Natural killer cell (primary cell): ENCODE measurements around the gene GSN. TPM values are rescaled to one million over a fixed set of nuclear protein-coding genes. Genes with fewer than 3 reads are reported as not detected.
A peak's percentile ranks its signal among the peaks of the same experiment; 100 is the strongest.

Experiments
- ATAC-seq, 3 donors: fragments of 150-1000 bp in 2 of 3; fragments of 200-7000 bp in 1 of 3; cut with Tn5 transposase; 1 replicate in 1 of 3; 2 replicates in 2 of 3; pipeline ENCODE4 v1.10.0; 2021; ENCODE audit warnings: mild to moderate bottlenecking in 2 of 3, moderate library complexity in 2 of 3
- DNase-seq, 2 donors: peaks; one replicate each; pipeline versions ENCODE4 v3.0.0 to v3.0.0-alpha.2; 2013 to 2021; ENCODE audit warnings: mixed read lengths in 1 of 2
- H3K27ac ChIP-seq: one replicate; pipeline ENCODE4 v1.5.1; 2013; ENCODE audit warnings: mild to moderate bottlenecking, low read length
- H3K27me3 ChIP-seq: one replicate; pipeline ENCODE4 v1.6.1; 2013; ENCODE audit warnings: low read length; ENCODE audit not compliant: control insufficient read depth, insufficient read depth
- H3K36me3 ChIP-seq: one replicate; pipeline ENCODE4 v1.6.1; 2013; ENCODE audit warnings: low read length; ENCODE audit not compliant: control insufficient read depth, insufficient read depth
- H3K4me1 ChIP-seq: one replicate; pipeline ENCODE4 v1.6.1; 2013; ENCODE audit warnings: low read length; ENCODE audit not compliant: control insufficient read depth, insufficient read depth
- H3K4me3 ChIP-seq: one replicate; pipeline ENCODE4 v1.5.1; 2013; ENCODE audit warnings: low read length
- H3K9me3 ChIP-seq: one replicate; pipeline ENCODE4 v1.6.1; 2013; ENCODE audit warnings: low read length; ENCODE audit not compliant: control insufficient read depth, insufficient read depth
- H3K27ac Mint-ChIP-seq, 2 donors: one replicate each; pipeline ENCODE4 v1.8.0; 2022; ENCODE audit warnings: mild to moderate bottlenecking in 2 of 2, mixed read lengths in 2 of 2, moderate library complexity in 1 of 2
- H3K27me3 Mint-ChIP-seq, 2 donors: one replicate each; pipeline ENCODE4 v1.8.0; 2022; ENCODE audit warnings: low read depth in 2 of 2, mixed read lengths in 2 of 2
- H3K36me3 Mint-ChIP-seq: one replicate; pipeline ENCODE4 v1.8.0; 2022; ENCODE audit warnings: mixed read lengths
- H3K4me1 Mint-ChIP-seq, 2 donors: one replicate each; pipeline ENCODE4 v1.8.0; 2022; ENCODE audit warnings: mixed read lengths in 2 of 2
- H3K4me3 Mint-ChIP-seq: one replicate; pipeline ENCODE4 v1.8.0; 2022; ENCODE audit warnings: mild to moderate bottlenecking, moderate library complexity, mixed read lengths
- H3K9me3 Mint-ChIP-seq, 2 donors: one replicate each; pipeline ENCODE4 v1.8.0; 2022; ENCODE audit warnings: mixed read lengths in 2 of 2
- CTCF ChIP-seq: fragments of 200-600 bp; IDR thresholded peaks from one replicate; pipeline ENCODE4 v1.8.0; 2022; ENCODE audit warnings: antibody characterized with exemption
- WGBS: methylation state at CpG from one replicate; pipeline ENCODE4 v1.1.7; 2013; ENCODE audit warnings: missing lambda C conversion rate; ENCODE audit not compliant: insufficient coverage; 5-methylcytosine and 5-hydroxymethylcytosine counted together
- intact Hi-C: fragments of 100-400 bp; cut with micrococcal nuclease; formaldehyde crosslinking; loops from one replicate; pipeline ENCODE4 v1.14.2; 2022
- total RNA-seq, 4 donors: library from RNA; stranded (reverse); fragments of 120-200 nt in 1 of 4; gene quantifications; one replicate each; pipeline versions ENCODE4 v1.2.3 to v1.2.4, GENCODE V29; 2013 to 2022

Gene GSN
- total RNA-seq, 3 donors from 2014 or later (not counting 1 experiment from before 2014, with no cell fraction given), result 92.9 to 103 (median 103) TPM

- 83% methylated on average over 10 of the region's 10 CpGs for WGBS
- H3K27me3 Mint-ChIP-seq, result no peaks in the 10 kb centered on the region
- no peak for ATAC-seq
These were observed 13.8 kb downstream of the GSN start for GRCh38 chr9:121281614-121282276.

GRCh38 chr9:121282277-121283079 lies 14.5 kb downstream of the GSN start:
- Mint-ChIP-seq H3K36me3 (no peaks in the 10 kb centered on the region), H3K27me3 (no peaks in the 10 kb centered on the region), H3K27ac (peak overlapping the region in 1 of 2 donors; percentile 61), H3K9me3 (no peaks in the 10 kb centered on the region), H3K4me3 (no peak overlapping the region), H3K4me1 (peaks cover 28 to 52% of the 10 kb centered on the region in 2 donors)
- WGBS, result 51% methylated on average over 13 of the region's 13 CpGs
- intact Hi-C loops, result no loop called here
- ATAC-seq (no peak), DNase-seq (no peak)
- TF ChIP-seq CTCF, result no peak
- H3K9me3 ChIP-seq, result no peaks in the 10 kb centered on the region
- no peak overlapping the region for H3K27ac ChIP-seq
- H3K4me3 ChIP-seq, result no peak overlapping the region
- peaks cover 11% of the 10 kb centered on the region for H3K36me3 ChIP-seq
- H3K27me3 ChIP-seq, result no peaks in the 10 kb centered on the region
- peaks cover 51% of the 10 kb centered on the region for H3K4me1 ChIP-seq

More at GRCh38 chr9:121281614-121282276, 13.8 kb downstream of the GSN start:
- H3K27ac ChIP-seq, result no peak overlapping the region
- no peaks in the 10 kb centered on the region for H3K9me3 ChIP-seq
- no peak for TF ChIP-seq CTCF
- H3K27me3 ChIP-seq, result no peaks in the 10 kb centered on the region
- peaks cover 44% of the 10 kb centered on the region for H3K4me1 ChIP-seq
- H3K36me3 ChIP-seq, result peaks cover 11% of the 10 kb centered on the region
- DNase-seq, result no peak
- peaks cover 28 to 52% of the 10 kb centered on the region in 2 donors for H3K4me1 Mint-ChIP-seq
- intact Hi-C loops, result no loop called here
- H3K36me3 Mint-ChIP-seq, result no peaks in the 10 kb centered on the region
- peak overlapping the region in 1 of 2 donors; percentile 61 for H3K27ac Mint-ChIP-seq
- no peak overlapping the region for H3K4me3 ChIP-seq
- H3K4me3 Mint-ChIP-seq, result no peak overlapping the region
- no peaks in the 10 kb centered on the region for H3K9me3 Mint-ChIP-seq

GRCh38 chr9:121283080-121283398 lies 15.1 kb downstream of the GSN start:
- no peak overlapping the region for H3K4me3 ChIP-seq
- peaks cover 12% of the 10 kb centered on the region for H3K36me3 ChIP-seq
- no peaks in the 10 kb centered on the region for H3K9me3 Mint-ChIP-seq
- intact Hi-C loops, result no loop called here
- DNase-seq (no peak), ATAC-seq (no peak)
- peaks cover 30 to 51% of the 10 kb centered on the region in 2 donors for H3K4me1 Mint-ChIP-seq
- peaks cover 51% of the 10 kb centered on the region for H3K4me1 ChIP-seq
- H3K27me3 Mint-ChIP-seq, result no peaks in the 10 kb centered on the region
- no peak for TF ChIP-seq CTCF
- H3K36me3 Mint-ChIP-seq, result no peaks in the 10 kb centered on the region
- no peaks in the 10 kb centered on the region for H3K9me3 ChIP-seq
- H3K4me3 Mint-ChIP-seq, result no peak overlapping the region
- H3K27me3 ChIP-seq, result no peaks in the 10 kb centered on the region
- H3K27ac Mint-ChIP-seq, result peak overlapping the region in 1 of 2 donors; percentile 7
- H3K27ac ChIP-seq, result no peak overlapping the region
- no CpG with 5 or more reads among the region's 2 CpGs for WGBS
